ENCODE results near the gene PTPRN.
"Not testable (repeated sequence)": the region's sequence is repeated elsewhere in the genome, so short reads cannot be mapped to it uniquely, and the experiment has no call there.

The PTPRN gene

GRCh38 chr2:219287580-219288265, 21.5 kb downstream of the PTPRN start:
- peak; percentile 18 for DNase-seq (ENCODE audit: low read depth)

- DNase-seq (ENCODE audit: low read depth), result not testable (repeated sequence)
These were observed 22.1 kb downstream of the PTPRN start for GRCh38 chr2:219287116-219287440.

DNA sequence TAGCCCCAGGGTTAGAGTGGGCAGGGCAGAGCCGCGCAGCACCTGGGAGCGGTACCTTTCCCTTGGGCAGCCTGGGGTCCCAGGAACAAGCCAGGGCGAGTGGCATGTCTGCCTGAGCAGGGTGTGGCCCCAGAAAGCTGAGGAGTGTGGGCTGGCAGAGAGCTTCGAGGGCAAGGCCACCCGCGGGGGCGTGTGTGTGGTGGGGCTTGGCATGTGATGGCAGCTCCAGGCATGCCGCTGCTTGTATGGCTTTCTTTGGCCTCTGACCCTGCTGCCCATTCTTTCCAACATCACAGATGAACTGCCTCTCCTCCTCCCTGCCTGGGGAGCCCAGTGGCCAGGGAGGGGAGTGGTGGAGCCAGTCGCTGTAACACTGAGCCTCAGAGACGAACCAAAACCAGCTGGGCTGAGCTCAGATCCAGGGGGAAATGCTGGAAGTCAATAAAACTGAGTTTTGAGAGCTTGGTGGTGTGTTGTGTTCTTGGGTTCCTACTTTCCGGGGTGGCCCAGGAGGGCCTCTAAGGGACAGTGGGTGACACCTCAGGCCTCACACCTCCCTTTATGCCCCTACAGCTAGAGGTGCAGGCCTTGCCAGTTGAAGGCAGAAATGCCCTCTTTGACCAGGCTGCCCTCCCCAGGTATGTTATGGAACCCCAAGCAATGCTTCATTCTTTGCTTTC, 22.6 kb downstream of the PTPRN start:
- DNase-seq (ENCODE audit: low read depth), result peak; percentile 23

DNA sequence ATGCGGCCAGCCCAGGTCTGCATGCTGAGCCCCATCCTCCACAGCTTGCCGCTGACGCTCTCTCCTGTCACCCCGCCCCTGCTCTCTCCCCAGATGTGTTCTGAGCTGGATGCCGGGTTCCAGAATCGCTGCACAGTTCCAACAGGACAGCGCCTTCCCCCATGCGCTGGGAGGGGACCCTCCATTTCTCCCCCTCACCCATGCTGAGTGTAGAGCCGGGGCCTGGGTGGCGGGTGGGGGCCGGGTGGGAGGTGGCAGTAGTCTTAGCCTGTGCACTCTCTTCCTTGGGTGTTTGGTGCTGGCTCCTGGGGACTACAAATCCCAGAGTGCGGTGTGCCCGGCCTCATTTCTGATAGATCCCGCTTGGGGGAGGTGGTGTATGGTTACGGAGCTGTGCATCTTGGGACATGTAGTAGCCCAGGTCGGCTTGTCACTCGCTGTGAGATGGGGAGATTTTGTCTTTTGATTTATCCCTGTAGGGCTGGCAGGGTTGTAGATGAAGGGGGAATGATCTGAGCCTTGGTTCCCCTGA, 23.2 kb downstream of the PTPRN start:
- peak; percentile 64 for DNase-seq (ENCODE audit: low read depth)

- DNase-seq (ENCODE audit: low read depth), result no peak
These were observed 23.8 kb downstream of the PTPRN start for GRCh38 chr2:219285373-219285735.

DNA sequence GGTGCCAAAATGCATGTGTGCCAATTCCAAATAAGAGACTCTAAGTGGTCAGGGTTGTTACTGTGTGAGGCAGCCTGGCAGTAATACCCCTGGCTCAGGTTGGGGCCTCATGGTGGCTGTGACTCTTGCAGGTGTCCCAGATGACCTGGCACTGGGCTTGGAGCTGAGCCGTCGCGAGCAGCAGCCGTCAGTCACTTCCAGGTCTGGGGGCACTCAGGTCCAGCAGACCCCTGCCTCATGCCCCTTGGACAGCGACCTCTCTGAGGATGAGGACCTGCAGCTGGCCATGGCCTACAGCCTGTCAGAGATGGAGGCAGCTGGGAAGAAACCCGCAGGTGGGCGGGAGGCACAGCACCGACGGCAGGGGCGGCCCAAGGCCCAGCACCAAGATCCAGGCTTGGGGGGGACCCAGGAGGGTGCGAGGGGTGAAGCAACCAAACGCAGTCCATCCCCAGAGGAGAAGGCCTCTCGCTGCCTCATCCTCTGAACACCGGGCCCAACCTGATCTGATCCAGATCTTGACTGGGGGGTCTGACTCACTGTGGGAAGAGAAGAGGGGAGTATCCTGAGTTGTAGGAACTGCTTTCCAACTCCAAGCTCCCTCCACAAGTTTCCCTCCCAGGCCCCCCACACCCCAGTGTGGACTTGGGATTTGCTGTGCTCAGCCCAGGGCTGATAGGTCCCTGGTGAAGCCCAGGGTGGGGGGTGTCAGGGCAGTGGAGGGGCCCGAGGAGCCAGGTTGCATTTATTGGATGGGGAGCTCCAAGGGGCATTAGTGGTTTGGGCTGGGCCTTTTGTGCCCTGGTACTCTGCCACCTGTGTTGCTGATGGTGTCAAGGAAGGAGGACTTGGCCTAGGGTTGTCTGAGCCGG, 24.5 kb downstream of the PTPRN start:
- DNase-seq (ENCODE audit: low read depth), result peak; percentile 14

DNA sequence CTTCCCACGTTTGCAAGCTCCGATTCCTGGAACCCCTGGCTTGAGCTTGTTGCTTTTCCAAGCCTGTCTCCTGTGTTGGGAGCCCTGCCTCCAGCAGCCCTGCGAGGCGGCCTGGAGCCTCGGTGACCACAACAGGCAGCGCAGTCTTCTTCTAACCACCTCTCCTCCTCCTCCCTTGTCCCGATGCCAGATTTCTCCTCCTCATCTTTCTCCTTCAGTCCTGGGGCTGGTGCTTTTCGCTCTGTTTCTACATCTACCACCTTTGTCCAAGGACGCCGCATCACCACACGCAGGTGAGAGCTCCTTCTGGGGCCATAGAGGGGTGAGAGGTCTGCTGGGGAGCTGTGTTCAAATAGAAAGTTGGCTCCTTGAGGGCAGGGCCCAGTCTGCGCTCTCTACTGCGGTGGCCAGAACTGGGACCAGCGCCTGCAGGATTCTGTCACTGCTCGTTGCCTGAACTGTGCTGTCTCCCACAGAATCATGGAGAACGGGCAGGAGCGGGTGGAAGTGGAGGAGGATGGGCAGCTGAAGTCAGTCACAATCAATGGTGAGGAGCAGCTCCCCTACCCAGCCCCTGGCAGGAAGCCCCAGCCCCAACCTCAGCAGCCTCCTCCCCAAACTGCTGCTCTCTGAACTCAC, 26.1 kb downstream of the PTPRN start:
- DNase-seq (ENCODE audit: low read depth), result no peak

- no peak for DNase-seq (ENCODE audit: low read depth)
These were observed 26.8 kb downstream of the PTPRN start for GRCh38 chr2:219282375-219282774.

- DNase-seq (ENCODE audit: low read depth), result no peak
These were observed 27.6 kb downstream of the PTPRN start for GRCh38 chr2:219281588-219281987.

DNA sequence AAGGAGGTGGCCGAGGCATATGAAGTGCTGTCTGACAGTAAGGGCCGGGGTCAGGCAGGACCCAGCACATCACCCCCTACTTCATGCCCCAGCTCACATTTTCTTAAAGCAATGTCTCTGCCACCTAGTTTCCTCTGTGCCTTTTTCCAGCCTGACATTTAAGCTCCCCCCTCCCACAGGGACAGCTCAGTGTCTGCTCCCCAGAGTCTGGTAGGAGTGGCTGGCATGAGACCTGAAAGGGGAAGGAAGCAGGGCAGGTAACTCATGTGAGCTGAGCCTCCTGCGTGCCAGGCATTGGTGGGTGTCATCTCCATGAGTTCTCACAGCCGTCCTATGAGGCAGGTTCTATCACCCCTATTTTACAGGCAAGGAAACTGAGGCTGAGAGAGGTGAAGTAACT, 28.6 kb downstream of the PTPRN start:
- DNase-seq (ENCODE audit: low read depth), result no peak

DNA sequence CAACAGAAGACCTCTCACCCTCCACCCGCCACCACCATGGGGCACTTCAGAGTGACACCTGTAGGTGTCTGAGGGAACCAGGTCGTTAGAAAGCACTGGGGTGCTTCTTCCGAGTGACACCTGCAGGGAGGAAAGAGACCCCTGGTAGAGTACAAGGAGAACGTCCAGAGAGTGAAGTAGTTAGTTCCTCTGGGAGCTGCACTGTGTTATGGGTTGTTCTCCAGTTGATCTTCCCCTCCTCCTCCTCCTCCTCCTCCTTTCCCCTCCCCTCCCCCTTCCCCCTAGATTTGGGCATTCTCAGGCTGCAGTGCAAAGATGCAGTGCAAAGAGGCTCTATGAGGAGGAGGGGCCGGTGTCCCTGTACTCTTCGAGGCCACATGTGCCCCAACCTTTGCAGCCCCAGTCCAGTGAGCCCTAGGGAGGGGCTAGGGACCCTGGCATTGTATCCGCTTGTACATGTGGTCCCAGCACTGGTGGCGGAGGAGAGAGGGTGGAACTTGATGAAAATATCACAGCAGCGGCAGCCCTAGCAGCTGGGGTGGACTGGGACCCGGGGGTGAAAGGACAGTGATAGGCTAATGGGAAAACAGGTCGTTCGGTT, 29.2 kb downstream of the PTPRN start:
- peak; percentile 12 for DNase-seq (ENCODE audit: low read depth)

DNA sequence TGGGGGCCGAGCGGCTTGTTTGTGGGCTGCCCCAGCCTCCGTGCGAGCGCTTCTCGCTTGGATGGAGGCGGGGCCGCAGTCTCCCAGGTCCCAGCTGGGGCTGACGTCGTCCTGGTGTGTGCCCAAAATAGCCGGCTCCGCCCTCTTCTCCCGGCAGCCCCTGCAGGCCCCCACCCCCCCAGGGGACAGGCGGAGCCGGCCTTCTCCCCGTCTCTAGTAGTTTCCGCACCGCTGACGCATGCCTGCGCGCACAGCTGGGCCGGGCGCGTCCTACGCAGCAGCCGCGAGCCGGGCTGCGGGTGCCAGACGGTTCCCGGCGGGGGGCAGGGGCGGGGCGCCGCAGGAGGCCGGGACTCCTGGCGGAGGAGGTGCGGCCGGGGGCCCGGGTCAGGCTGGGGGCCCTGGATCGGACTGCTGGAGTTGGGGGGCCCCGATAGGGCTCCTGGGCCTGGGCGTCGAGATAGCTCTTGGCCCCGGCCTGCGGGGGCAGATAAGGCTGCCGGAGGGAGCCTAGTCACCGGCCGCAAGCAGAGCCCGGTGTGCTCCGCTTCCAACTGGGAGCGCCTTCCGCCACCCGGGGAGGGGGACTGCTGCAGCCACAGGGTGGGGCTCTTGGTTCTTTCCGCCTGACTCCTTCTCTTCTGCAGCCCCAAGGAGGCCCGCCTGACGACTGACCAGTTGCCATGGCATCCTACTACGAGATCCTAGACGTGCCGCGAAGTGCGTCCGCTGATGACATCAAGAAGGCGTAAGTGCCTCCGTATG, 29.9 kb downstream of the PTPRN start, which contains the start of gene DNAJB2:
Gene DNAJB2, plus strand, starts transcription at position 216 of the 765 bp plus-strand sequence. Its CDS starts 468 bp downstream, at position 684.
- peak; percentile 99 for DNase-seq (ENCODE audit: low read depth)

DNA sequence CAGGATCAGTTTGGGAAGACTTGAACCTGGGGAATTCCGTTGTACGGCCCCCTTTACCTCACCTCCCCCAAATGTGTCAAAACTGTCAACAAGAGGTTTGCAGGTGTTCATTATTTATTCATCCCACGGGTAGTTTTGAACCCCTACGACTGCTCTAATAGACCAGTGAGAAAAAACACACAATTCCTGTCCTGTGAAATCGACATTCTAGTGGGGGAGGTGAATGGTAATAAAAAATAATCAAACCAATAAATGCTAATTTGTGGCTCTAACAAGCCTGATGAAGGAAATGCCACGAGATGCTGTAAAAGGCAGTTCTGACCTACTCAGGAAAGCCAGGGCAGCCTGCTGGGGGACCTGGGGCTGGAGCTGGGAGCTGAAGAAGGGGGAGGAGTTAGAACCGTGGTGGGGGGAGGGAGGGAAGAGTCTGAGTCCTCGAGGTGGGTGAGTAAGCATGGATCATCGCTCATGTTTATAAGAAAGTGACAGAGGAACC, 30.5 kb downstream of the PTPRN start:
- no peak for DNase-seq (ENCODE audit: low read depth)

DNA sequence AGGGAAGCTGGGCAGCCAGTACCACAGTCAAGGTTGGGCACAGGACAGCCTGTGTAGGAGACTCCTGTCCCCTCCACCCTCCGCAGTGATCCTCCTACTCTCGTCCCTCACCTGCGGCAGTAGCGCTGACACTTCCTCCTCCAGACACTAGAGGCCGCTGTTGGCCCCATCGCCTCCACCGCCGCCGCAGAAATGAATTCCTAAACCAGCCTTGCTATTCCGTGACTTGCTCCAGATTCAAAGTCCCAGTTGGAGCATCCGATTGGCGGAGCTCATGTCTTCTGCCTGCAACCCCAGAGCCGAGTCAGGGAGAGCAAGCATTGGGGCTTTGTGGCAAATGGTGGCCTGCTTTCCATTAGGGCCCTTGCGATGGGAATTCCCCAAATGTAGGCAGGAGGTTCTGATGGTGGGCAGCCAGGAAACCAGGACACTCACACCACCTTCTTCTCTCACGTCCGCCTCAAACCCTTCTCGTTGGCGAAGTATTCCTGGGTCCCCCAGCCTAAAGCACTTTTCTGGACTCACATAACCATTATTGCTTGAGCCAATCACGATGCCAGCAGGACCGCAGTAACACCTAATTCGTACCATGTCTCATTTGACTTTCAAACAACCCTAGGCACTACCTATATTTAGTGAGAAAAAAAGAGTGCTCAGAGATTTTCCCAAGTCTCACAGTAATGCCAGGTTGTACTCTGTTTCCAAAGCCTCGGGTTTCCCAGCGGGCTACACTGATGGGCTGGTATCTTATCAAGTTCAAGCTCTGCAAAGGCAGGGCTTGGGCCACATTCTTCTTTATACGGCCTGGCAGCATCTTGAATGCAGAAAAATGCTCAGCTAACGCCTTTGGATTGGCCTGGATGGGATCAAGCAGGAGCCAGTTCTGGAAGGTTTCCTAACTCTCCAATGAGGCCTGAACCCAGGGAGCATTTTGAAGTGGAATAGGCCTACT, 31.2 kb downstream of the PTPRN start:
- DNase-seq (ENCODE audit: low read depth), result peak; percentile 61

- DNase-seq (ENCODE audit: low read depth), result peak; percentile 65
These were observed 34.8 kb downstream of the PTPRN start for GRCh38 chr2:219274361-219274921.

DNA sequence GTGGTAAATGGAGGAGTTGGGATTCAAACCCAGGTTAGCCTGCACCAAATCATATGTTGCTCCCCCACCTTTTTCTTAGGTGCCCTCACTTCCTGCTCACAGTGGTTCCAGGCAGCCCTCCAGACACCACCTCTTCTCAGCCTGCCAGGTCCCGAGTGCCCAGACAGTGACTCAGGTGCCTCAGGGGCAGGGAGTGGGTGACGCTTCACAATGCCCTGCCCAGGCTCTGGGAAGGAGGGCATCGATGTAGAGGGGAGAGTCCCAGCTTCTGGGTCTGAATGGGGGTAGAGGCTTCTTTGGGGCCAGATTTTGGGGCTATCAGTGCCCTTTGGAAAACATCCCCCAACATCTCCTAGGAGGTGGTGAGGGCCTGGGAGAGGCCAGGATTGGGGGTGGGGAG, 35.3 kb downstream of the PTPRN start:
- DNase-seq (ENCODE audit: low read depth), result no peak

GRCh38 chr2:219272995-219273394, 36.2 kb downstream of the PTPRN start:
- DNase-seq (ENCODE audit: low read depth), result peak; percentile 71

GRCh38 chr2:219272356-219272755, 36.8 kb downstream of the PTPRN start:
- peak; percentile 27 for DNase-seq (ENCODE audit: low read depth)

DNA sequence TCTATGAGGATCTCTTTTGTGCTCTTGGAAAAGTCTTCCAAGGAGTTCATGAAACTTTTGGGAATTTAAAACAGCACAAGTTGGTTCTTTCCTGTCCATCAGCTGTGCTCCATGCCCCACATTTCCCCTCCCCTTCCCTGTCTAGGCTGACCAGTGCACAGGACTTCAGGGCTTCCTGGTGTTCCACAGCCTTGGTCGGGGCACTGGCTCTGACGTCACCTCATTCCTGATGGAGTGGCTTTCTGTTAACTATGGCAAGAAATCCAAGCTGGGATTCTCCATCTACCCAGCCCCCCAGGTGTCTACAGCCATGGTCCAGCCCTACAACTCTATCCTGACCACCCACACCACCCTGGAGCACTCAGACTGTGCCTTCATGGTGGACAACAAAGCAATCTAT, 38.2 kb downstream of the PTPRN start:
- no peak for DNase-seq (ENCODE audit: low read depth)
